Astrocyte (in vitro differentiated cells and primary cell): ENCODE data around the gene CASP3. TPM values are rescaled to one million over a fixed set of nuclear protein-coding genes. Genes with fewer than 3 reads are reported as not detected.
A peak's percentile ranks its signal among the peaks of the same experiment; 100 is the strongest.

ENCODE experiments used
- DNase-seq: peaks from one replicate; pipeline ENCODE4 v3.0.0-alpha.2; 2010; ENCODE audit warnings: low read depth
- FAIRE-seq: peaks from 2 replicates; lab custom pipeline; 2011; peaks lifted over from hg19 to GRCh38; lab: Jason Lieb, UNC
- H2AFZ ChIP-seq: 2 replicates; pipeline ENCODE4 v1.6.0; 2012; ENCODE audit warnings: low read depth, low read length, inconsistent platforms
- H3K27ac ChIP-seq: 2 replicates; pipeline ENCODE4 v1.5.1; 2011; ENCODE audit warnings: low read depth, low read length, inconsistent platforms
- H3K27me3 ChIP-seq: 2 replicates; pipeline ENCODE4 v1.6.0; 2011; ENCODE audit warnings: low read length, inconsistent platforms; ENCODE audit not compliant: insufficient read depth
- H3K36me3 ChIP-seq: 2 replicates; pipeline ENCODE4 v1.5.1; 2011; ENCODE audit warnings: low read length, inconsistent platforms; ENCODE audit not compliant: insufficient read depth
- H3K4me1 ChIP-seq: 2 replicates; pipeline ENCODE4 v1.5.1; 2011; ENCODE audit warnings: low read length, inconsistent platforms; ENCODE audit not compliant: insufficient read depth
- H3K4me2 ChIP-seq: 2 replicates; pipeline ENCODE4 v1.6.0; 2012; ENCODE audit warnings: low read length, inconsistent platforms
- H3K4me3 ChIP-seq: 2 replicates; pipeline ENCODE4 v1.5.1; 2011; ENCODE audit warnings: low read depth, mild to moderate bottlenecking, low read length, inconsistent platforms; ENCODE audit not compliant: insufficient read depth
- H3K79me2 ChIP-seq: 2 replicates; pipeline ENCODE4 v1.6.0; 2012; ENCODE audit warnings: mild to moderate bottlenecking, low read length, inconsistent platforms; ENCODE audit not compliant: insufficient read depth
- H3K9ac ChIP-seq: 2 replicates; pipeline ENCODE4 v1.6.0; 2012; ENCODE audit warnings: mild to moderate bottlenecking, low read length, inconsistent platforms
- H3K9me3 ChIP-seq: 2 replicates; pipeline ENCODE4 v1.5.1; 2012; ENCODE audit warnings: low read depth, mild to moderate bottlenecking, low read length, inconsistent platforms; ENCODE audit not compliant: insufficient read depth
- H4K20me1 ChIP-seq: 2 replicates; pipeline ENCODE4 v1.6.0; 2012; ENCODE audit warnings: low read length, inconsistent platforms; ENCODE audit not compliant: insufficient read depth
- H3K27ac Mint-ChIP-seq: one replicate; pipeline ENCODE4 v1.8.0; 2021; ENCODE audit warnings: mild to moderate bottlenecking, mixed read lengths; ENCODE audit not compliant: unreplicated experiment
- H3K27me3 Mint-ChIP-seq: one replicate; pipeline ENCODE4 v1.8.0; 2021; ENCODE audit warnings: low read depth, mixed read lengths; ENCODE audit not compliant: unreplicated experiment
- H3K36me3 Mint-ChIP-seq: one replicate; pipeline ENCODE4 v1.8.0; 2021; ENCODE audit warnings: low read depth, mixed read lengths; ENCODE audit not compliant: unreplicated experiment
- H3K4me1 Mint-ChIP-seq: one replicate; pipeline ENCODE4 v1.8.0; 2021; ENCODE audit warnings: low read depth, mixed read lengths; ENCODE audit not compliant: unreplicated experiment
- H3K4me3 Mint-ChIP-seq: one replicate; pipeline ENCODE4 v1.8.0; 2021; ENCODE audit warnings: mild to moderate bottlenecking, moderate library complexity, mixed read lengths; ENCODE audit not compliant: unreplicated experiment
- H3K9me3 Mint-ChIP-seq: one replicate; pipeline ENCODE4 v1.8.0; 2021; ENCODE audit warnings: mild to moderate bottlenecking, mixed read lengths; ENCODE audit not compliant: unreplicated experiment
- CTCF ChIP-seq: IDR thresholded peaks from 2 replicates; pipeline ENCODE4 v1.5.1; 2011; ENCODE audit warnings: low read depth, mild to moderate bottlenecking, inconsistent platforms, low read length, moderate library complexity; ENCODE audit not compliant: insufficient read depth
- EZH2 ChIP-seq: IDR thresholded peaks from 2 replicates; pipeline ENCODE4 v1.6.1; 2012; ENCODE audit warnings: mild to moderate bottlenecking, low read length, inconsistent platforms; ENCODE audit not compliant: insufficient read depth
- total RNA-seq: library from RNA; stranded (reverse); gene quantifications from 2 replicates; pipeline ENCODE4 v1.2.1, GENCODE V29; 2021

The CASP3 gene
- total RNA-seq, 1 donor from 2014 or later, result 44.8 TPM

GRCh38 chr4:184599492-184600135 lies 49.6 kb downstream of the CASP3 start:
- H3K36me3 ChIP-seq, result no peaks in the 10 kb centered on the region
- no peaks in the 10 kb centered on the region for H3K27me3 ChIP-seq
- H3K4me1 Mint-ChIP-seq, result peaks cover 25% of the 10 kb centered on the region
- H3K4me2 ChIP-seq, result no peak overlapping the region
- no peak overlapping the region for H2AFZ ChIP-seq
- peak; percentile 65 for DNase-seq
- H3K36me3 Mint-ChIP-seq, result peaks cover 2% of the 10 kb centered on the region
- H3K79me2 ChIP-seq, result no peaks in the 10 kb centered on the region
- no peak overlapping the region for H3K4me3 ChIP-seq
- peaks cover 4% of the 10 kb centered on the region for H3K4me1 ChIP-seq
- H3K27ac ChIP-seq, result no peak overlapping the region
- no peak for TF ChIP-seq EZH2
- no peak for TF ChIP-seq CTCF
- H3K9me3 ChIP-seq, result no peaks in the 10 kb centered on the region
- no peaks in the 10 kb centered on the region for H4K20me1 ChIP-seq
- peak overlapping the region; percentile 28 for H3K4me3 Mint-ChIP-seq
- no peak for FAIRE-seq
- peaks cover 19% of the 10 kb centered on the region for H3K9me3 Mint-ChIP-seq
- no peak overlapping the region for H3K9ac ChIP-seq
- peak overlapping the region; percentile 76 for H3K27ac Mint-ChIP-seq
- H3K27me3 Mint-ChIP-seq, result peaks cover 3% of the 10 kb centered on the region

GRCh38 chr4:184598753-184599491 lies 50.3 kb downstream of the CASP3 start:
- peaks cover 12% of the 10 kb centered on the region for H3K9me3 Mint-ChIP-seq
- TF ChIP-seq EZH2 (no peak), CTCF (no peak)
- Histone ChIP-seq H3K27me3 (no peaks in the 10 kb centered on the region), H3K4me2 (no peak overlapping the region), H3K4me3 (no peak overlapping the region), H2AFZ (no peak overlapping the region), H3K36me3 (no peaks in the 10 kb centered on the region), H3K9ac (no peak overlapping the region), H3K27ac (no peak overlapping the region), H3K4me1 (peaks cover 4% of the 10 kb centered on the region), H3K9me3 (no peaks in the 10 kb centered on the region), H3K79me2 (no peaks in the 10 kb centered on the region), H4K20me1 (no peaks in the 10 kb centered on the region)
- H3K36me3 Mint-ChIP-seq, result peaks cover 2% of the 10 kb centered on the region
- peaks cover 3% of the 10 kb centered on the region for H3K27me3 Mint-ChIP-seq
- DNase-seq (no peak), FAIRE-seq (no peak)
- peak overlapping the region; percentile 60 for H3K4me3 Mint-ChIP-seq
- peak overlapping the region; percentile 77 for H3K27ac Mint-ChIP-seq
- H3K4me1 Mint-ChIP-seq, result peaks cover 25% of the 10 kb centered on the region
